B cell (primary cell): ENCODE data around the gene PGAP3.

ENCODE experiments used
- CTCF ChIP-seq: fragments of 200-600 bp; IDR thresholded peaks from one replicate; pipeline ENCODE4 v1.8.0; 2022; ENCODE audit warnings: antibody characterized with exemption, mild to moderate bottlenecking
- EZH2 ChIP-seq: IDR thresholded peaks from 2 replicates; pipeline ENCODE4 v1.6.1; 2012; ENCODE audit warnings: borderline replicate concordance, low read depth, mild to moderate bottlenecking, moderate library complexity, low read length; ENCODE audit not compliant: insufficient read depth, poor library complexity, severe bottlenecking

GRCh38 chr17:39704821-39705551 is 17.1 kb upstream of the PGAP3 start:
- TF ChIP-seq CTCF: no peak
- TF ChIP-seq EZH2: no peak
